SK-N-SH (cell line): Measurements from ENCODE around the gene LRCOL1. TPM values are rescaled to one million over a fixed set of nuclear protein-coding genes. Genes with fewer than 3 reads are reported as not detected.

ENCODE experiments used
- CTCF ChIA-PET: fragments of 300-600, 350-600 bp; formaldehyde crosslinking; extraction: SDS; loops from one replicate; lab custom pipeline; 2021; lab: Yijun Ruan, JAX
- POLR2A ChIA-PET: fragments of 350-600 bp; sonication (Branson Sonifier 250); formaldehyde crosslinking; extraction: SDS; loops from one replicate; lab custom pipeline; 2020; ENCODE audit warnings: antibody characterized with exemption, inconsistent platforms; lab: Yijun Ruan, JAX
- DNase-seq: peaks from one replicate; pipeline ENCODE4 v3.0.0; 2012
- H2AFZ ChIP-seq: fragments of 200-600 bp; sonication (generic); 2 replicates; pipeline ENCODE4 v1.8.1; 2016; ENCODE audit warnings: antibody characterized with exemption, mild to moderate bottlenecking, low read depth
- H3F3A ChIP-seq: fragments of 200-600 bp; sonication (generic); replicated peaks from 2 replicates; pipeline ENCODE3; 2016; ENCODE audit warnings: antibody characterized with exemption, mild to moderate bottlenecking; ENCODE audit not compliant: insufficient read depth
- H3K27ac ChIP-seq, 2 experiments: fragments of 200-500 bp in 1 of 2; fragments of 200-600 bp in 1 of 2; sonication (Bioruptor generic) in 1 of 2; sonication (generic), shearing (Covaris generic) in 1 of 2; 2 replicates each; pipeline versions ENCODE4 v1.5.1 to v1.6.1; 2014 to 2016; ENCODE audit warnings: low read depth in 2 of 2, inconsistent platforms in 1 of 2, low read length in 1 of 2, mild to moderate bottlenecking in 1 of 2, mixed read lengths in 1 of 2
- H3K27me3 ChIP-seq: fragments of 200-600 bp; sonication (generic), shearing (Covaris generic); 2 replicates; pipeline ENCODE4 v1.6.1; 2016; ENCODE audit warnings: mixed run types; ENCODE audit not compliant: insufficient read depth
- H3K36me3 ChIP-seq, 2 experiments: fragments of 200-500 bp in 1 of 2; fragments of 200-600 bp in 1 of 2; sonication (Bioruptor generic) in 1 of 2; sonication (generic) in 1 of 2; replicated peaks in 1 of 2; 2 replicates each; pipeline versions ENCODE3 to v1.5.1; 2014 to 2016; ENCODE audit warnings: low read length in 1 of 2, mild to moderate bottlenecking in 1 of 2; ENCODE audit not compliant: insufficient read depth in 2 of 2, control insufficient read depth in 1 of 2
- H3K4me1 ChIP-seq, 2 experiments: fragments of 200-500 bp in 1 of 2; fragments of 200-600 bp in 1 of 2; sonication (Bioruptor generic) in 1 of 2; sonication (generic), shearing (Covaris generic) in 1 of 2; 2 replicates each; pipeline versions ENCODE4 v1.5.1 to v1.6.1; 2014 to 2016; ENCODE audit warnings: low read depth in 1 of 2, low read length in 1 of 2, mixed run types in 1 of 2; ENCODE audit not compliant: insufficient read depth in 2 of 2, control insufficient read depth in 1 of 2
- H3K4me2 ChIP-seq: fragments of 200-600 bp; sonication (generic), shearing (Covaris generic); 2 replicates; pipeline ENCODE4 v1.6.1; 2017; ENCODE audit warnings: mixed run types
- H3K4me3 ChIP-seq, 2 experiments: fragments of 200-500 bp in 1 of 2; fragments of 200-600 bp in 1 of 2; sonication (Bioruptor generic) in 1 of 2; sonication (generic), shearing (Covaris generic) in 1 of 2; 2 replicates each; pipeline versions ENCODE4 v1.5.1 to v1.8.1; 2014 to 2016; ENCODE audit warnings: low read depth in 2 of 2, inconsistent platforms in 1 of 2, low read length in 1 of 2, mild to moderate bottlenecking in 1 of 2, mixed read lengths in 1 of 2, moderate library complexity in 1 of 2
- H3K79me2 ChIP-seq: fragments of 200-600 bp; sonication (generic); 2 replicates; pipeline ENCODE4 v1.8.1; 2017; ENCODE audit warnings: mild to moderate bottlenecking; ENCODE audit not compliant: insufficient read depth
- H3K9ac ChIP-seq: fragments of 200-600 bp; sonication (generic); 2 replicates; pipeline ENCODE4 v1.6.1; 2017; ENCODE audit warnings: mixed run types
- H3K9me2 ChIP-seq: fragments of 200-600 bp; sonication (generic); 2 replicates; pipeline ENCODE4 v1.6.1; 2017; ENCODE audit warnings: mixed run types
- H3K9me3 ChIP-seq: fragments of 200-600 bp; sonication (generic); 2 replicates; pipeline ENCODE4 v1.6.1; 2017; ENCODE audit warnings: mixed run types, mild to moderate bottlenecking, moderate library complexity
- H4K20me1 ChIP-seq: fragments of 200-600 bp; sonication (generic); 2 replicates; pipeline ENCODE4 v1.6.1; 2017; ENCODE audit warnings: mild to moderate bottlenecking, mixed run types; ENCODE audit not compliant: insufficient read depth
- ELF1 ChIP-seq: IDR thresholded peaks from 2 replicates; pipeline ENCODE4 v1.4.0; 2012
- EP300 ChIP-seq, 2 experiments: IDR thresholded peaks; 2 replicates each; pipeline versions ENCODE4 v1.4.0 to v1.6.1; 2012; ENCODE audit warnings: borderline replicate concordance in 1 of 2, low read depth in 1 of 2, low read length in 1 of 2
- EZH2phosphoT487 ChIP-seq: fragments of 200-600 bp; sonication (generic); IDR thresholded peaks from 2 replicates; pipeline ENCODE4 v1.6.1; 2017; ENCODE audit warnings: low read depth, mixed run types, mild to moderate bottlenecking, antibody characterized with exemption, moderate library complexity, borderline replicate concordance
- FOXJ3 ChIP-seq: sonication (generic); formaldehyde crosslinking; IDR thresholded peaks from 2 replicates; pipeline ENCODE4 v1.5.1; 2020; ENCODE audit warnings: mild to moderate bottlenecking, missing genetic modification reagents
- FOXM1 ChIP-seq: IDR thresholded peaks from 2 replicates; pipeline ENCODE4 v1.4.0; 2012; ENCODE audit warnings: low read depth, mild to moderate bottlenecking
- GATA2 ChIP-seq: sonication (generic); formaldehyde crosslinking; IDR thresholded peaks from 2 replicates; pipeline ENCODE4 v1.5.0; 2020; ENCODE audit warnings: mild to moderate bottlenecking, missing genetic modification reagents
- MXI1 ChIP-seq: IDR thresholded peaks from 2 replicates; pipeline ENCODE4 v1.6.1; 2012; ENCODE audit warnings: mild to moderate bottlenecking, low read depth, low read length, improper control_type of control experiment
- RCOR1 ChIP-seq: fragments of 150-350 bp; IDR thresholded peaks from 2 replicates; pipeline ENCODE4 v1.6.1; 2017; ENCODE audit warnings: antibody characterized with exemption, low read length
- SMC3 ChIP-seq: IDR thresholded peaks from 2 replicates; pipeline ENCODE4 v1.6.1; 2012; ENCODE audit warnings: low read depth, low read length, improper control_type of control experiment
- TAF1 ChIP-seq: IDR thresholded peaks from 2 replicates; pipeline ENCODE4 v1.6.1; 2012; ENCODE audit warnings: low read depth, mild to moderate bottlenecking, low read length, moderate library complexity, borderline replicate concordance
- WGBS: methylation state at CpG from one replicate; pipeline ENCODE4 v1.1.6; 2017; ENCODE audit warnings: low lambda C conversion rate; 5-methylcytosine and 5-hydroxymethylcytosine counted together
- polyA plus RNA-seq, 3 experiments: library from polyadenylated mRNA; depleted of rRNA; stranded (reverse); fragments of >200 nt; gene quantifications; 2 replicates each; pipeline ENCODE4 v1.2.3, GENCODE V29; 2012
- TF ChIP-seq, protein P1 (sequence below): IDR thresholded peaks from 2 replicates; pipeline ENCODE4 v1.4.0; 2012; ENCODE audit warnings: low read depth, borderline replicate concordance
- TF ChIP-seq, protein P2 (sequence below): IDR thresholded peaks from 2 replicates; pipeline ENCODE4 v1.4.0; 2012; ENCODE audit warnings: low read depth, borderline replicate concordance
- TF ChIP-seq, protein P3 (sequence below): fragments of 150-350 bp; IDR thresholded peaks from 2 replicates; pipeline ENCODE4 v1.6.1; 2017; ENCODE audit warnings: antibody characterized with exemption, low read length, low read depth, borderline replicate concordance
- TF ChIP-seq, protein P4 (sequence below): IDR thresholded peaks from 2 replicates; pipeline ENCODE4 v1.6.1; 2012; ENCODE audit warnings: mild to moderate bottlenecking, low read depth, low read length, moderate library complexity

The LRCOL1 gene
- polyA plus RNA-seq, 1 of the 3 experiments (the other 2 are of a cell fraction) = 1.1 TPM

DNA sequence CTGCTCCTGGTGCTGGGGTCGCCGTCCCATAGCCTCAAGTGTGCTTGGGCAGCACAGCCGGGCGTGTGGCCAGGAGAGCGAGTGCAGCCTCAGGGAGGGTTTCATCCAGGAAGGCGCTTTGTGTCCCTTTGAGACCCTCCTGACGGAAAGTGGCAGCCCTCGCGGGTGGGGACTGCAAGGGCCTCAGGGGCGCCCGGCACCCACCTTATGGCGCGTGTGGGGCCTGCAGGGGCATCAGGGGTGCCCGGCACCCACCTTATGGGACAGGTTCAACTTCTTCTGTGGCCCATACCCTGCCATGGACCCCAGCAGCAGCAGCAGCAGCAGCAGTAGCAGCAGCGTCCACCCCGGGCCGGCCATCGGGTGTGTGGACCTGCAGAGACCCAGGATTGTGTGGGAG is 4.5 kb downstream of the LRCOL1 start:
- no peak for DNase-seq
- TF ChIP-seq EP300 (IDR thresholded peaks at IDR 0.05; ENCODE audit: borderline replicate concordance in 1 of 2, low read depth in 1 of 2, low read length in 1 of 2) = no peak
- TF ChIP-seq, protein P1, sequence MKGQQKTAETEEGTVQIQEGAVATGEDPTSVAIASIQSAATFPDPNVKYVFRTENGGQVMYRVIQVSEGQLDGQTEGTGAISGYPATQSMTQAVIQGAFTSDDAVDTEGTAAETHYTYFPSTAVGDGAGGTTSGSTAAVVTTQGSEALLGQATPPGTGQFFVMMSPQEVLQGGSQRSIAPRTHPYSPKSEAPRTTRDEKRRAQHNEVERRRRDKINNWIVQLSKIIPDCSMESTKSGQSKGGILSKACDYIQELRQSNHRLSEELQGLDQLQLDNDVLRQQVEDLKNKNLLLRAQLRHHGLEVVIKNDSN = no peak
- no peak for TF ChIP-seq RCOR1
- no peak for TF ChIP-seq MXI1
- no peak for TF ChIP-seq GATA2 (CRISPR knock-in tag)
- TF ChIP-seq, protein P2, sequence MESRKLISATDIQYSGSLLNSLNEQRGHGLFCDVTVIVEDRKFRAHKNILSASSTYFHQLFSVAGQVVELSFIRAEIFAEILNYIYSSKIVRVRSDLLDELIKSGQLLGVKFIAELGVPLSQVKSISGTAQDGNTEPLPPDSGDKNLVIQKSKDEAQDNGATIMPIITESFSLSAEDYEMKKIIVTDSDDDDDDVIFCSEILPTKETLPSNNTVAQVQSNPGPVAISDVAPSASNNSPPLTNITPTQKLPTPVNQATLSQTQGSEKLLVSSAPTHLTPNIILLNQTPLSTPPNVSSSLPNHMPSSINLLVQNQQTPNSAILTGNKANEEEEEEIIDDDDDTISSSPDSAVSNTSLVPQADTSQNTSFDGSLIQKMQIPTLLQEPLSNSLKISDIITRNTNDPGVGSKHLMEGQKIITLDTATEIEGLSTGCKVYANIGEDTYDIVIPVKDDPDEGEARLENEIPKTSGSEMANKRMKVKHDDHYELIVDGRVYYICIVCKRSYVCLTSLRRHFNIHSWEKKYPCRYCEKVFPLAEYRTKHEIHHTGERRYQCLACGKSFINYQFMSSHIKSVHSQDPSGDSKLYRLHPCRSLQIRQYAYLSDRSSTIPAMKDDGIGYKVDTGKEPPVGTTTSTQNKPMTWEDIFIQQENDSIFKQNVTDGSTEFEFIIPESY = no peak
- TF ChIP-seq EZH2phosphoT487 = no peak
- TF ChIP-seq FOXJ3 = no peak
- TF ChIP-seq, protein P3, sequence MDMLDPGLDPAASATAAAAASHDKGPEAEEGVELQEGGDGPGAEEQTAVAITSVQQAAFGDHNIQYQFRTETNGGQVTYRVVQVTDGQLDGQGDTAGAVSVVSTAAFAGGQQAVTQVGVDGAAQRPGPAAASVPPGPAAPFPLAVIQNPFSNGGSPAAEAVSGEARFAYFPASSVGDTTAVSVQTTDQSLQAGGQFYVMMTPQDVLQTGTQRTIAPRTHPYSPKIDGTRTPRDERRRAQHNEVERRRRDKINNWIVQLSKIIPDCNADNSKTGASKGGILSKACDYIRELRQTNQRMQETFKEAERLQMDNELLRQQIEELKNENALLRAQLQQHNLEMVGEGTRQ = no peak
- no peak for TF ChIP-seq TAF1
- no peak for TF ChIP-seq SMC3
- TF ChIP-seq, protein P4, sequence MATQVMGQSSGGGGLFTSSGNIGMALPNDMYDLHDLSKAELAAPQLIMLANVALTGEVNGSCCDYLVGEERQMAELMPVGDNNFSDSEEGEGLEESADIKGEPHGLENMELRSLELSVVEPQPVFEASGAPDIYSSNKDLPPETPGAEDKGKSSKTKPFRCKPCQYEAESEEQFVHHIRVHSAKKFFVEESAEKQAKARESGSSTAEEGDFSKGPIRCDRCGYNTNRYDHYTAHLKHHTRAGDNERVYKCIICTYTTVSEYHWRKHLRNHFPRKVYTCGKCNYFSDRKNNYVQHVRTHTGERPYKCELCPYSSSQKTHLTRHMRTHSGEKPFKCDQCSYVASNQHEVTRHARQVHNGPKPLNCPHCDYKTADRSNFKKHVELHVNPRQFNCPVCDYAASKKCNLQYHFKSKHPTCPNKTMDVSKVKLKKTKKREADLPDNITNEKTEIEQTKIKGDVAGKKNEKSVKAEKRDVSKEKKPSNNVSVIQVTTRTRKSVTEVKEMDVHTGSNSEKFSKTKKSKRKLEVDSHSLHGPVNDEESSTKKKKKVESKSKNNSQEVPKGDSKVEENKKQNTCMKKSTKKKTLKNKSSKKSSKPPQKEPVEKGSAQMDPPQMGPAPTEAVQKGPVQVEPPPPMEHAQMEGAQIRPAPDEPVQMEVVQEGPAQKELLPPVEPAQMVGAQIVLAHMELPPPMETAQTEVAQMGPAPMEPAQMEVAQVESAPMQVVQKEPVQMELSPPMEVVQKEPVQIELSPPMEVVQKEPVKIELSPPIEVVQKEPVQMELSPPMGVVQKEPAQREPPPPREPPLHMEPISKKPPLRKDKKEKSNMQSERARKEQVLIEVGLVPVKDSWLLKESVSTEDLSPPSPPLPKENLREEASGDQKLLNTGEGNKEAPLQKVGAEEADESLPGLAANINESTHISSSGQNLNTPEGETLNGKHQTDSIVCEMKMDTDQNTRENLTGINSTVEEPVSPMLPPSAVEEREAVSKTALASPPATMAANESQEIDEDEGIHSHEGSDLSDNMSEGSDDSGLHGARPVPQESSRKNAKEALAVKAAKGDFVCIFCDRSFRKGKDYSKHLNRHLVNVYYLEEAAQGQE = no peak
- no peak for TF ChIP-seq FOXM1
- TF ChIP-seq ELF1 = no peak
- H3K27me3 ChIP-seq = peaks cover 79% of the 10 kb centered on the region

More for the DNA sequence above, 4.5 kb downstream of the LRCOL1 start:
- H4K20me1 ChIP-seq = no peaks in the 10 kb centered on the region
- H3K9me3 ChIP-seq = no peaks in the 10 kb centered on the region
- ChIA-PET POLR2A (no interaction called here), CTCF (interaction anchor here (0.9 to 7.4 kb wide), 4 partner anchors 6 to 191 kb away, joined by 3 to 122 read pairs (median 19); partner anchors contain the start of gene LRCOL1)
- peaks cover 0 to 21% of the 10 kb centered on the region in 2 experiments; a peak in 1 of 4 replicates for H3K4me1 ChIP-seq
- no peak overlapping the region for H2AFZ ChIP-seq
- H3K4me3 ChIP-seq = no peak overlapping the region
- peaks cover 6% of the 10 kb centered on the region for H3F3A ChIP-seq
- no peaks in the 10 kb centered on the region for H3K79me2 ChIP-seq
- H3K9ac ChIP-seq = no peak overlapping the region
- H3K36me3 ChIP-seq = no peaks in the 10 kb centered on the region
- H3K27ac ChIP-seq = no peak overlapping the region
- no peaks in the 10 kb centered on the region for H3K9me2 ChIP-seq
- H3K4me2 ChIP-seq = no peak overlapping the region
- WGBS = 56% methylated on average over 17 of the region's 18 CpGs
